Naive thymus-derived CD8-positive, alpha-beta T cell (primary cell): Measurements from ENCODE around the gene IGSF11. TPM values are rescaled to one million over a fixed set of nuclear protein-coding genes. Genes with fewer than 3 reads are reported as not detected.

Experiments
- ATAC-seq, 2 donors: fragments of 150-1000 bp; cut with Tn5 transposase in 1 of 2; sonication (Bioruptor Pico), chemical (Tn5 transposase) in 1 of 2; 1 replicate in 1 of 2; 2 replicates in 1 of 2; pipeline ENCODE4 v1.10.0; 2021; ENCODE audit warnings: mild to moderate bottlenecking in 2 of 2, moderate library complexity in 2 of 2
- POLR2A ChIA-PET: fragments of 350-600 bp; sonication (Branson Sonifier 250); formaldehyde crosslinking; loops from one replicate; lab custom pipeline; 2021; ENCODE audit warnings: antibody characterized with exemption; lab: Charles Lee
- DNase-seq, 10 donors: peaks; one replicate each; pipeline versions ENCODE4 v3.0.0 to v3.0.0-alpha.2; 2020 to 2022
- H3K27ac Mint-ChIP-seq, 10 donors: one replicate each; pipeline ENCODE4 v1.8.0; 2020 to 2022; ENCODE audit warnings: mild to moderate bottlenecking in 10 of 10, mixed read lengths in 10 of 10, moderate library complexity in 4 of 10, inconsistent platforms in 1 of 10
- H3K27me3 Mint-ChIP-seq, 5 donors: one replicate each; pipeline ENCODE4 v1.8.0; 2021 to 2022; ENCODE audit warnings: mixed read lengths in 5 of 5
- H3K36me3 Mint-ChIP-seq, 3 donors: one replicate each; pipeline ENCODE4 v1.8.0; 2020 to 2022; ENCODE audit warnings: mixed read lengths in 3 of 3, mild to moderate bottlenecking in 2 of 3, inconsistent platforms in 1 of 3
- H3K4me1 Mint-ChIP-seq, 4 donors: one replicate each; pipeline ENCODE4 v1.8.0; 2021 to 2022; ENCODE audit warnings: mixed read lengths in 4 of 4
- H3K4me3 Mint-ChIP-seq, 10 donors: one replicate each; pipeline ENCODE4 v1.8.0; 2020 to 2022; ENCODE audit warnings: mild to moderate bottlenecking in 10 of 10, mixed read lengths in 10 of 10, moderate library complexity in 6 of 10, inconsistent platforms in 1 of 10
- H3K9me3 Mint-ChIP-seq, 9 donors: one replicate each; pipeline ENCODE4 v1.8.0; 2020 to 2022; ENCODE audit warnings: mixed read lengths in 9 of 9, mild to moderate bottlenecking in 3 of 9, inconsistent platforms in 1 of 9, moderate library complexity in 1 of 9
- polyA plus RNA-seq, 3 donors: library from polyadenylated mRNA; unstranded; fragments of 300-500 nt; fragmentation: Illumina TruSeq; gene quantifications; one replicate each; pipeline ENCODE4 v1.2.3, GENCODE V29; 2021
- total RNA-seq, 8 experiments: library from RNA in 2 of 8; stranded (reverse) in 2 of 8; gene quantifications; one replicate each; pipeline ENCODE4 v1.2.3 and lab custom pipeline; 2021 to 2026

Gene IGSF11
- total and polyA plus RNA-seq, 5 experiments from 2014 or later = 0.60 to 1.2 (median 0.74) TPM; not detected in 1

DNA sequence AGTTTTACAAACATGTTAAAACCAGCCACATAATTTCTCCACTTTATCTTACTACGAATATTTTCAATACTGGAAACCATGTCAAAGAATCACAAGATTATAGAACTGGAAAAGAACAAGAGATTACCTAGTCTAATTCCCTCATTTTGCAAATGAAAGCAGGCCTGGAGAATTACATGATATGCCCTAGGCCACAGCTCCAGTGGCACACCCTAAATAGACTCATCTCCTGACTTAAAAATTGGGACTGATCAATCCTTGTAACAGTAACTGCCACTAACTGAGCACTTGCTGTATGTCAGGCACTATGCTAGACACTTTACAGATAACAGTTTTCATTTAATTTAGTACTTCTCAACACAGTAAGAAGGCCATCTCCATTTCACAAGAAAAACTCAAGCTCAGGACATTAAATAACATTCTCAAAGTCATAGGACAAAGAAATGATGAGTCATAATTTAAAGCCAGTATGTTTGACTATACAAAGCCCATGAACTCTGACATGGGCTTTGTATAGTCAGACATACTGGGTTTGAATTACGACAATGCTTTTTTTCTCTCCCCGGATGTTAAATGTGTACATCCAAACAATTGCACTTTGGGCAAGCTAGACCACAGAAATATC lies 9.4 kb downstream of the IGSF11 start:
- POLR2A ChIA-PET = no interaction called here
- no peak for ATAC-seq
- peaks cover 0 to 2% (median 0%) of the 10 kb centered on the region in 5 donors for H3K27me3 Mint-ChIP-seq
- H3K36me3 Mint-ChIP-seq = peaks cover 0 to 2% (median 0%) of the 10 kb centered on the region in 3 donors
- peaks cover under 1 to 5% (median under 1%) of the 10 kb centered on the region in 4 donors for H3K4me1 Mint-ChIP-seq
- H3K27ac Mint-ChIP-seq = no peak overlapping the region
- no peak overlapping the region for H3K4me3 Mint-ChIP-seq
- DNase-seq = no peak
- no peaks in the 10 kb centered on the region for H3K9me3 Mint-ChIP-seq

GRCh38 chr3:119019767-119020518 lies 14.7 kb downstream of the IGSF11 start:
- peak overlapping the region in 3 of 10 donors; percentile 1 to 21 (median 3) for H3K4me3 Mint-ChIP-seq
- POLR2A ChIA-PET = no interaction called here
- DNase-seq (no peak), ATAC-seq (peak in 1 of 2 donors; percentile 59)
- peaks cover 0 to 4% (median 0%) of the 10 kb centered on the region in 5 donors for H3K27me3 Mint-ChIP-seq
- no peaks in the 10 kb centered on the region for H3K9me3 Mint-ChIP-seq
- peaks cover 0 to 2% (median 0%) of the 10 kb centered on the region in 3 donors for H3K36me3 Mint-ChIP-seq
- peaks cover 4 to 14% (median 7%) of the 10 kb centered on the region in 4 donors for H3K4me1 Mint-ChIP-seq
- peak overlapping the region in 3 of 10 donors; percentile 12 to 15 (median 14) for H3K27ac Mint-ChIP-seq

GRCh38 chr3:119018690-119019463 lies 15.8 kb downstream of the IGSF11 start:
- H3K27ac Mint-ChIP-seq = no peak overlapping the region
- peaks cover 4 to 14% (median 7%) of the 10 kb centered on the region in 4 donors for H3K4me1 Mint-ChIP-seq
- H3K27me3 Mint-ChIP-seq = peaks cover 0 to 4% (median 2%) of the 10 kb centered on the region in 5 donors
- no peak overlapping the region for H3K4me3 Mint-ChIP-seq
- POLR2A ChIA-PET = no interaction called here
- no peak for DNase-seq
- H3K9me3 Mint-ChIP-seq = no peaks in the 10 kb centered on the region
- ATAC-seq = no peak
- H3K36me3 Mint-ChIP-seq = peaks cover 0 to 2% (median 0%) of the 10 kb centered on the region in 3 donors

DNA sequence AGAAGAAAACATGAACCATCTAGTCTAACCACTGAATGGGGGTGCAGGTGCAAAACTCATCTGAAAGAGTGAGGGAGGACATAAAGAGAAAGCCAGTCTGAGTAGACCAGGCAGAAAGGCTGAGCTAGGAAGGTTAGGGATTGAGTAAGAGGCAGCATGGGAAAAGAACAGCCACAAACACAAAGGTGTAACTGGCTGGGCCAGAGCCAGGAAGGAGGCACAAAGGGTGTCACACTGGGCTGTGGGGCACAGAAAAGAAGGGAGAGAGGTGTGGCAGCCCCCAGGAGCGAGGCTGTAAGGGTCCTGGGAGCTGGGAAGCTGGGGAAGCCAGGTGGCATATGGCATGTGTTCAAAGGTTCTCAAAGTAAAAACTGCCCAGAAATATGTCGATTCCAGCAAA lies 18.7 kb downstream of the IGSF11 start:
- H3K27ac Mint-ChIP-seq = peak overlapping the region in 1 of 10 donors; percentile 49
- POLR2A ChIA-PET = no interaction called here

DNA sequence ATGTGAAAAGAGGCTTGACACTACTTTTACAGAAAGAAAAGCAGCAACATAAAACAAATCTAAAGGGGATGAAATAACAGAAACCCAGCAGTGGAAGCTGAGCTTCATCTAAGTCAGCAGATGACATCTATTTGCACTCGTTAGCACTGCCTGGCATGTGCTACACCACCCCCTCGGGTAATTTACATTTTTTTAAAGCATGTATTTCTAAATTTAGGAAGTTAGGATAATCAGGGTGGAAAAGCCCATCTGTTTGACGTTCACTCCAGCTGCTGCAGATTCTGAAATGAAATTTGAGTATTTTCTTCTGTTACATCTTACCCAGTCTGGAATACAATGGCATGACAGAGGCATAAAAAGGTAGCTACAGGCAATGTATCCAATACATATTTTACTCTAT lies 20.7 kb downstream of the IGSF11 start:
- Mint-ChIP-seq H3K9me3 (peaks cover 0 to under 1% (median 0%) of the 10 kb centered on the region in 9 donors), H3K27ac (no peak overlapping the region), H3K4me3 (no peak overlapping the region), H3K36me3 (peaks cover 0 to 1% (median 0%) of the 10 kb centered on the region in 3 donors), H3K27me3 (peaks cover 0 to 10% (median 4%) of the 10 kb centered on the region in 5 donors), H3K4me1 (peaks cover 0 to 8% (median 4%) of the 10 kb centered on the region in 4 donors)
- ATAC-seq (no peak), DNase-seq (no peak)
- POLR2A ChIA-PET = no interaction called here

More for the DNA sequence above, 18.7 kb downstream of the IGSF11 start:
- Mint-ChIP-seq H3K4me3 (no peak overlapping the region), H3K27me3 (peaks cover 0 to 10% (median 4%) of the 10 kb centered on the region in 5 donors), H3K9me3 (no peaks in the 10 kb centered on the region), H3K36me3 (peaks cover 0 to 1% (median 0%) of the 10 kb centered on the region in 3 donors), H3K4me1 (peaks cover 4 to 23% (median 11%) of the 10 kb centered on the region in 4 donors)
- DNase-seq (no peak), ATAC-seq (no peak)

DNA sequence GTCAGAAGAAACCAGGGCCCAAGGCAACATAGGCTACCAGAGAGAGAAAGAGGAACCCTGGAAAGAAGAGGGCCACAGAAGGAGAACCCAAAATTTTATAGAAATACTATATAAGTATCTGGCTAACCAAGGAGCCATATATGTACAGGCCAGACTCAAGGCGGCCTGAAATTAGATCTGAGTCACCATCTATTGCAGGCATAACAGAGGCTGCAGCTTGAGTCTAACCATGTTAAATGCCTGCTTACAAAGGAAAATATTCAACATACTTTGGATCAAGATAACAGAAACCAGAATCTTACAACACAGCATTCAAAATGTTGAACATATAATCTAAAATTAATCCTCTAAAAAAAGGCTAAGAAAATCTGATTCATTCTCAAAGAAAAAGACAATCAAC lies 23.1 kb downstream of the IGSF11 start:
- no peak for ATAC-seq
- H3K4me3 Mint-ChIP-seq = no peak overlapping the region
- POLR2A ChIA-PET = no interaction called here
- no peak for DNase-seq
- peaks cover 0 to 7% (median 0%) of the 10 kb centered on the region in 3 donors for H3K36me3 Mint-ChIP-seq
- peaks cover 0 to 16% (median 8%) of the 10 kb centered on the region in 5 donors for H3K27me3 Mint-ChIP-seq
- H3K4me1 Mint-ChIP-seq = peaks cover 0 to 14% (median 6%) of the 10 kb centered on the region in 4 donors
- peaks cover 0 to 9% (median 0%) of the 10 kb centered on the region in 9 donors for H3K9me3 Mint-ChIP-seq
- no peak overlapping the region for H3K27ac Mint-ChIP-seq

GRCh38 chr3:118997190-118997589 lies 37.5 kb downstream of the IGSF11 start:
- ATAC-seq (no peak), DNase-seq (no peak)
- peaks cover 0 to 5% (median 0%) of the 10 kb centered on the region in 9 donors for H3K9me3 Mint-ChIP-seq
- H3K27ac Mint-ChIP-seq = no peak overlapping the region
- H3K4me3 Mint-ChIP-seq = no peak overlapping the region
- peaks cover 0 to 2% (median 0%) of the 10 kb centered on the region in 3 donors for H3K36me3 Mint-ChIP-seq
- H3K27me3 Mint-ChIP-seq = peaks cover 0 to 3% (median 0%) of the 10 kb centered on the region in 5 donors
- H3K4me1 Mint-ChIP-seq = no peaks in the 10 kb centered on the region
- POLR2A ChIA-PET = no interaction called here

DNA sequence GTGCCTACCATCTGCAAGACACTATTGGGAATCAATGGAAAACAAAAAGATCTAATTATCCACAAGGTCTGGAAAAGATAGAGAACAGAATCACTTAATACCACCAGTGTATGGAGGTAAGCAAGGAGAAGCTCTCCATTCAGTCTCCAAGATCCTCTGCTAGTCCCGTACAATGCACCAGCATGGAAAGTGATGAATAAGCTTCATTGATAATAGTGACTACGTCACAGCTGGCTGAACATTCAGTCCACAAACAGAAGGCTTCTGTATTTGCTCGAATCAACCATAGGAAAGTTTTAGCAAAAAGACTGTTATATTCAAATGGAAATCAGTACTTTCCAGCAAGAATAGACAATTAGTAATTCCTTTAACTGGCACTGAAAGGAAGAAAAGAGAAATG lies 42.9 kb downstream of the IGSF11 start:
- DNase-seq = no peak
- Mint-ChIP-seq H3K4me3 (no peak overlapping the region), H3K36me3 (peaks cover 0 to 2% (median 0%) of the 10 kb centered on the region in 3 donors), H3K9me3 (peaks cover 0 to 5% (median 0%) of the 10 kb centered on the region in 9 donors), H3K27me3 (peaks cover 0 to 3% (median 0%) of the 10 kb centered on the region in 5 donors), H3K27ac (no peak overlapping the region), H3K4me1 (peaks cover 0 to 7% (median under 1%) of the 10 kb centered on the region in 4 donors)
- ATAC-seq = no peak
- POLR2A ChIA-PET = interaction anchor here (0.6 kb wide), 1 partner anchor 256 kb away, joined by 3 read pairs; no protein-coding TSS in a partner anchor

DNA sequence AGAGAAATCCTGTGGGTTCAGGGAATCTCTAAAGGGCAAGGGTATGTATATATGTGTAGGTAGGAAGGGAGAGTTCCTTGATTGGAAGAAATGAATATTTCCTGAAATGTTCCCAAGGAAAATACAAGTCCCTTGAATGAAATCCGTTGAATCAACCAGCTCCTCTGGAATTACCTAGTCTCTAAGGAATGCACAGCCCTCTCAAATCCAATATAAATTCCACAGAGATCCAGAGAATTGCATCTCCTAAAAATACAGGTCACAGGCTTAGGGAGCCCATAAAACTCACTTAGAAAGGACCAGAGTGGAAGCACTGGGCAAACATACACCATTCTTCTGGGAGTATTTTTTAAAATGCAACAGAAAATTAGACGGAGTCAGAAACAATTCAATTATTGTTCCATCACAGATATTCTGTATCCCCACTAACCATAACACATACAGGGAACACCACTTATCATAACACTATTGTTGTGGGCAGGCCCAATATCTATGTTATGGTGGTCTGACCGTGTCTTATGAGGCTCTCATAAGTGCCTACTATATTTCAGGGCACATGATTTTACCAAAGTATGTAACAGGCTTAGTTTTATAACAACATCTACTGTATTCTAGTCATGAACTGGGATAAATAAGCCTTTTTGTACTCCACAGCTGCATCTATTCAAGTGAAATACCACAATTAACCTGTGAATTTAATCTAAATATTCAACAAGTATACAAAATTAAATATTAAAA lies 43.7 kb downstream of the IGSF11 start:
- Mint-ChIP-seq H3K4me3 (no peak overlapping the region), H3K9me3 (peaks cover 0 to 3% (median 0%) of the 10 kb centered on the region in 9 donors), H3K4me1 (peaks cover 0 to 7% (median under 1%) of the 10 kb centered on the region in 4 donors), H3K27me3 (peaks cover 0 to 3% (median 0%) of the 10 kb centered on the region in 5 donors), H3K36me3 (peaks cover 0 to 2% (median 0%) of the 10 kb centered on the region in 3 donors), H3K27ac (no peak overlapping the region)
- ATAC-seq (no peak), DNase-seq (no peak)
- POLR2A ChIA-PET = interaction anchor here (0.6 kb wide), 1 partner anchor 257 kb away, joined by 3 read pairs; no protein-coding TSS in a partner anchor

DNA sequence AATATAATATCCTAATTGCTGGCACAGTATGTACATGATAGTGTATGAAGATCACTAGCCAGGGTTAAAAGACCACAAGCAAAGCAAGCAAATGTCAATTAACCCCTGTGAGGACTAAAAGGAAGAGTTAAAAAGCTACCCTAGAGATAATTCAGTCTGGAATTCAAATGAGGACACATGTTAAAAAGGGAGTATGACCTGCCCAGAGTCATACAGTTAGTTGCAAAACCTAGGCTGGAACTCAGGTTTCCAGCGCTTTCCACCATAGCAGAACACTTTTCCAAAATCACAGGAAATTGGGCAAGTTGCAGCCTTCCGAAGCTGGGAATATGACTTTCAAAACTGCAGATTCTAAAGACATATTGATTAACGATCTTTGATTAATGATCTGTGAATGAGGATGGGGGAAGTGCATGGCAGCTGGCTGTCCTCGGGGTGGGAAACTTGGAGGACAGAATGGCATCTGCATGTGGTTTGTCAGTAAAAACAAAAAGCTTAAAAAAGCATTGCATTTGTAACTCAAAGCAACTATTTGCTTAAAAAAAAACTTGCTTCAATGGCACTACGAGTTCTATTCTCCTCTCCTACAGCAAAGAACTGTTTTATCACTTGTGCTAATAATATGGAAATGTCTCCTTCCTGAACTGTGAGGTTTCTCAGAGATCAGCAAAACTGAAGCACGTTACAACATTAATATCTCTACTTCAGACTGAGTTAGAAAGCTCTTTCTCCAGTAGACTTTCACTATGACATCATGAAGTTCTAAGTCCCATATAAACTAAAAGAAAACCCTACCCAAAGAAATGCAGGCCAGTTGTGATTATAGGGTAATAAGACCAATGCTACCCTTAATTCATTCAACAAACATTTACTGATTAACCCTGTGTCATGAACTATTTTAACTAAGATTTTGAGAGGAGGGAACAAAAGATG lies 46.2 kb downstream of the IGSF11 start:
- Mint-ChIP-seq H3K36me3 (no peaks in the 10 kb centered on the region), H3K27me3 (peaks cover 0 to 2% (median 0%) of the 10 kb centered on the region in 5 donors)

DNA sequence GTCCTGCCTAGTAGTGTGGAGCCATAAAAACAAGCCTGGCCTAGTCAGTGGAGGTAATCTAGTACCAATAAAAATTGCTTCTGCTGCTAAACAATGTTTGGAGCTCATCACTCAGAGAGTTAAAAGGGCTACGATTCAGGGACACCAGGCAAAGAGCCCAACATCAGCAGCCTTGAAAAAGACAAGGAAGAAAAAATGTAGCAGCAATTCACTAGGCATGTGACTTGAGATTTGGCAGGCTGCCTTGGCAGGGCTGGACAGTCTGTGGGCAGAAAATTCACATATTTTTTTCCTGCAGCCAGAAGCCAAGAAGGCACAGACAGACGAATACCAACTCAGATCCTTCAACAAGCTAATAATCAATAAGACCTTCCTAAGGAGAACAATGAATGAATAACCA lies 47.2 kb downstream of the IGSF11 start:
- H3K4me1 Mint-ChIP-seq = peaks cover 0 to 12% (median 5%) of the 10 kb centered on the region in 4 donors
- H3K36me3 Mint-ChIP-seq = no peaks in the 10 kb centered on the region
- H3K9me3 Mint-ChIP-seq = no peaks in the 10 kb centered on the region
- ATAC-seq = no peak
- no peak overlapping the region for H3K4me3 Mint-ChIP-seq
- POLR2A ChIA-PET = no interaction called here
- peaks cover 0 to 2% (median 0%) of the 10 kb centered on the region in 5 donors for H3K27me3 Mint-ChIP-seq
- no peak overlapping the region for H3K27ac Mint-ChIP-seq
- DNase-seq = no peak

More for the DNA sequence above, 46.2 kb downstream of the IGSF11 start:
- Mint-ChIP-seq H3K27ac (peak overlapping the region in 1 of 10 donors; percentile 11), H3K4me3 (no peak overlapping the region), H3K4me1 (peaks cover 0 to 12% (median 5%) of the 10 kb centered on the region in 4 donors), H3K9me3 (no peaks in the 10 kb centered on the region)
- DNase-seq (no peak), ATAC-seq (no peak)
- POLR2A ChIA-PET = no interaction called here
